B cell (primary cell): ENCODE data around the gene FRMD7. TPM values are rescaled to one million over a fixed set of nuclear protein-coding genes. Genes with fewer than 3 reads are reported as not detected.
A peak's percentile ranks its signal among the peaks of the same experiment; 100 is the strongest.

Experiments used
- ATAC-seq: fragments of 200-7000 bp; cut with Tn5 transposase; one replicate; pipeline ENCODE4 v1.10.0; 2021; ENCODE audit warnings: low read depth, mild to moderate bottlenecking, moderate number of reproducible peaks, moderate library complexity
- CTCF ChIA-PET: fragments of 350-600 bp; sonication (Branson Sonifier 250); formaldehyde crosslinking; loops from one replicate; lab custom pipeline; 2021; ENCODE audit warnings: antibody characterized with exemption, inconsistent platforms; lab: Charles Lee
- POLR2A ChIA-PET: fragments of 350-600 bp; sonication (Branson Sonifier 250); formaldehyde crosslinking; loops from one replicate; lab custom pipeline; 2021; ENCODE audit warnings: antibody characterized with exemption; lab: Charles Lee
- DNase-seq: peaks from one replicate; pipeline ENCODE4 v3.0.0; 2013
- H2AFZ ChIP-seq: 2 replicates; pipeline ENCODE4 v1.6.1; 2012; ENCODE audit warnings: mild to moderate bottlenecking, low read depth, low read length; ENCODE audit not compliant: insufficient read depth, poor library complexity, severe bottlenecking
- H3K27ac ChIP-seq, 2 donors: 1 replicate in 1 of 2; 2 replicates in 1 of 2; pipeline ENCODE4 v1.5.1; 2012 to 2013; ENCODE audit warnings: low read length in 2 of 2, mild to moderate bottlenecking in 2 of 2, moderate library complexity in 1 of 2
- H3K27me3 ChIP-seq, 4 experiments: fragments of 200-600 bp in 1 of 4; sonication (generic) in 1 of 4; replicated peaks in 1 of 4; 1 replicate in 2 of 4; 2 replicates in 2 of 4; pipeline versions ENCODE4 v1.6.1 to v1.7.0; 2013 to 2016; ENCODE audit warnings: low read length in 3 of 4, mild to moderate bottlenecking in 2 of 4, mixed read lengths in 1 of 4, moderate library complexity in 1 of 4; ENCODE audit not compliant: insufficient read depth in 4 of 4, control insufficient read depth in 3 of 4; ENCODE audit errors: control extremely low read depth in 1 of 4
- H3K36me3 ChIP-seq, 2 experiments: replicated peaks in 1 of 2; 1 replicate in 1 of 2; 2 replicates in 1 of 2; pipeline versions ENCODE4 v1.6.1 to v1.7.1; 2013; ENCODE audit warnings: low read length in 1 of 2; ENCODE audit not compliant: insufficient read depth in 2 of 2, control insufficient read depth in 1 of 2; ENCODE audit errors: control extremely low read depth in 1 of 2, extremely low read depth in 1 of 2
- H3K4me1 ChIP-seq, 2 donors: fragments of 200-600 bp in 1 of 2; sonication (generic) in 1 of 2; 1 replicate in 1 of 2; 2 replicates in 1 of 2; pipeline versions ENCODE4 v1.5.1 to v1.6.1; 2013 to 2017; ENCODE audit warnings: low read length in 2 of 2; ENCODE audit not compliant: control insufficient read depth in 2 of 2, insufficient read depth in 2 of 2
- H3K4me2 ChIP-seq: replicated peaks from 2 replicates; pipeline ENCODE3; 2012; ENCODE audit warnings: mild to moderate bottlenecking, low read depth, low read length; ENCODE audit not compliant: poor library complexity, severe bottlenecking
- H3K4me3 ChIP-seq, 5 experiments: fragments of 200-600 bp in 1 of 5; sonication (generic) in 1 of 5; 1 replicate in 3 of 5; 2 replicates in 2 of 5; pipeline versions ENCODE4 v1.5.1 to v1.7.0; 2011 to 2016; ENCODE audit warnings: low read length in 4 of 5, mild to moderate bottlenecking in 4 of 5, low read depth in 2 of 5, control low read depth in 1 of 5, moderate library complexity in 1 of 5; ENCODE audit not compliant: insufficient read depth in 1 of 5; ENCODE audit errors: control extremely low read depth in 1 of 5, extremely low read depth in 1 of 5
- H3K79me2 ChIP-seq: fragments of 200-600 bp; sonication (generic); one replicate; pipeline ENCODE4 v1.6.0; 2016; ENCODE audit warnings: low read length; ENCODE audit not compliant: control insufficient read depth, insufficient read depth
- H3K9ac ChIP-seq: fragments of 200-600 bp; sonication (generic); 2 replicates; pipeline ENCODE4 v1.6.1; 2017; ENCODE audit warnings: mild to moderate bottlenecking, low read length, moderate library complexity
- H3K9me3 ChIP-seq, 3 donors: one replicate each; pipeline versions ENCODE4 v1.6.1 to v1.7.1; 2013; ENCODE audit warnings: low read length in 2 of 3; ENCODE audit not compliant: control insufficient read depth in 2 of 3, insufficient read depth in 1 of 3; ENCODE audit errors: control extremely low read depth in 1 of 3
- H4K20me1 ChIP-seq: 2 replicates; pipeline ENCODE4 v1.6.0; 2012; ENCODE audit warnings: mild to moderate bottlenecking, low read length; ENCODE audit not compliant: insufficient read depth, control insufficient read depth, poor library complexity, severe bottlenecking
- H3K27ac Mint-ChIP-seq: one replicate; pipeline ENCODE4 v1.8.0; 2021; ENCODE audit warnings: mixed read lengths
- H3K27me3 Mint-ChIP-seq: one replicate; pipeline ENCODE4 v1.8.0; 2021; ENCODE audit warnings: mixed read lengths
- H3K4me1 Mint-ChIP-seq: one replicate; pipeline ENCODE4 v1.8.0; 2021; ENCODE audit warnings: mixed read lengths
- H3K4me3 Mint-ChIP-seq: one replicate; pipeline ENCODE4 v1.8.0; 2021; ENCODE audit warnings: mixed read lengths
- H3K9me3 Mint-ChIP-seq: one replicate; pipeline ENCODE4 v1.8.0; 2022; ENCODE audit warnings: mixed read lengths; ENCODE audit not compliant: insufficient read depth
- CTCF ChIP-seq: fragments of 200-600 bp; IDR thresholded peaks from one replicate; pipeline ENCODE4 v1.8.0; 2022; ENCODE audit warnings: antibody characterized with exemption, mild to moderate bottlenecking
- EZH2 ChIP-seq: IDR thresholded peaks from 2 replicates; pipeline ENCODE4 v1.6.1; 2012; ENCODE audit warnings: borderline replicate concordance, low read depth, mild to moderate bottlenecking, moderate library complexity, low read length; ENCODE audit not compliant: insufficient read depth, poor library complexity, severe bottlenecking
- WGBS: methylation state at CpG from one replicate; pipeline ENCODE4 v1.1.5; 2013; ENCODE audit warnings: missing lambda C conversion rate; ENCODE audit not compliant: insufficient coverage; 5-methylcytosine and 5-hydroxymethylcytosine counted together
- intact Hi-C: fragments of 100-400 bp; cut with micrococcal nuclease; formaldehyde crosslinking; loops from one replicate; pipeline ENCODE4 v1.10.0; 2022
- polyA plus RNA-seq: library from polyadenylated mRNA; depleted of rRNA; stranded (reverse); fragments of >200 nt; gene quantifications from 2 replicates; pipeline ENCODE4 v1.2.3, GENCODE V29; 2012
- total RNA-seq, 2 donors: library from RNA; stranded (reverse); fragments of 120-200 nt in 1 of 2; gene quantifications; 1 replicate in 1 of 2; 2 replicates in 1 of 2; pipeline versions ENCODE4 v1.2.3 to v1.2.4, GENCODE V29; 2013 to 2022

FRMD7 gene
- total and polyA plus RNA-seq, 2 donors (not counting 1 experiment from before 2014, with no cell fraction given): not detected

GRCh38 chrX:132059973-132060540, 67.8 kb downstream of the FRMD7 start:
- ChIA-PET CTCF (no interaction called here), POLR2A (interaction anchor here (0.6 kb wide), 1 partner anchor 186 kb away, joined by 6 read pairs; no protein-coding TSS in a partner anchor)
- Mint-ChIP-seq H3K27me3 (no peaks in the 10 kb centered on the region), H3K4me3 (no peak overlapping the region), H3K27ac (peak overlapping the region; percentile 5), H3K9me3 (no peaks in the 10 kb centered on the region), H3K4me1 (peaks cover 20% of the 10 kb centered on the region)
- ATAC-seq: no peak
- no peaks in the 10 kb centered on the region for H3K27me3 ChIP-seq
- H3K79me2 ChIP-seq: no peaks in the 10 kb centered on the region
- H3K4me3 ChIP-seq: no peak overlapping the region
- no peak overlapping the region for H3K27ac ChIP-seq
- no peak for TF ChIP-seq CTCF
- no peak for TF ChIP-seq EZH2
- WGBS: no CpG with 5 or more reads among the region's 2 CpGs
- no peak overlapping the region for H3K9ac ChIP-seq
- no peak for DNase-seq
- H3K9me3 ChIP-seq: no peaks in the 10 kb centered on the region
- no peaks in the 10 kb centered on the region for H3K4me1 ChIP-seq
- intact Hi-C loops: loop anchor here (5.0 kb wide), 1 partner anchor 38 kb away; the partner anchor contains the start of gene STK26
- H2AFZ ChIP-seq: no peak overlapping the region
- H3K36me3 ChIP-seq: peaks cover 0 to 5% of the 10 kb centered on the region in 2 experiments
- peaks cover 10% of the 10 kb centered on the region for H4K20me1 ChIP-seq
- H3K4me2 ChIP-seq: no peak overlapping the region

- Histone ChIP-seq H3K27me3 (no peaks in the 10 kb centered on the region), H3K4me2 (no peak overlapping the region), H3K27ac (no peak overlapping the region), H3K9ac (no peak overlapping the region), H3K79me2 (peaks cover 3% of the 10 kb centered on the region), H3K4me3 (no peak overlapping the region), H2AFZ (no peak overlapping the region), H3K4me1 (no peaks in the 10 kb centered on the region), H4K20me1 (peaks cover 10% of the 10 kb centered on the region), H3K9me3 (no peaks in the 10 kb centered on the region), H3K36me3 (peaks cover 0 to 5% of the 10 kb centered on the region in 2 experiments)
- Mint-ChIP-seq H3K27ac (no peak overlapping the region), H3K27me3 (no peaks in the 10 kb centered on the region), H3K9me3 (no peaks in the 10 kb centered on the region), H3K4me3 (no peak overlapping the region), H3K4me1 (peaks cover 20% of the 10 kb centered on the region)
- no peak for DNase-seq
- POLR2A ChIA-PET: no interaction called here
- intact Hi-C loops: loop anchor here (5.0 kb wide), 1 partner anchor 37 kb away; the partner anchor contains the start of gene STK26
- CTCF ChIA-PET: interaction anchor here (0.6 to 1.0 kb wide), 2 partner anchors 13 to 159 kb away, joined by 3 to 4 read pairs; no protein-coding TSS in a partner anchor
- no CpG with 5 or more reads among the region's 2 CpGs for WGBS
- TF ChIP-seq CTCF: no peak
- TF ChIP-seq EZH2: no peak
- ATAC-seq: no peak
Measured at GRCh38 chrX:132058975-132059374, 68.8 kb downstream of the FRMD7 start.
